Measurements from ENCODE around the gene CCDC88C.

CCDC88C gene

DNA sequence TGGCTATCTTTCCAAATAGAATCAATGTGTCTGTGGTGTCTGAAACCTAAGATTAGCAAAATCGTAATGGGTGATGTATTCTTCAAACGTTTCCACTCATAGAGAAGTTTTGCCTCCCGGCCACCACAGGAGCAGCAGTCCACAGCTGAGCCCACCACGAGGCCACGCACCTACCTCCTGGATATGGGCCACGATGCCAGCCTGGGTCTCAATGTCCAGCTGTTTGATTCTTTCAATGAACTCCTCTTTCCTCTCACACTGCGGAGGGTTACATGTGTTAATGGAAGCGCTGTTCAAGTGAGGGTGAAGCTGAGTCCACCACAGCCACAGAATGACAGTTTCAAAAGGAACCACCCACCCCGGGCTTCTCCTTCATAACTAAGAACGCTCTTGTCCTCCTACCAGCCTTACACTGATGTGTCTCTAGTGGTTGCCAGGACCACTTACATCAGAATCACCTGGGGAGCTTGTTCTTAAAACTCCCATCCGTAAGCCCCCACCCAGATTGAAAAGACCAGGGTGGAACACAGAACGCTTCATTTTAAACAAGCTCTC, 75.3 kb downstream of the CCDC88C start:
- DNase-seq: no peak

DNA sequence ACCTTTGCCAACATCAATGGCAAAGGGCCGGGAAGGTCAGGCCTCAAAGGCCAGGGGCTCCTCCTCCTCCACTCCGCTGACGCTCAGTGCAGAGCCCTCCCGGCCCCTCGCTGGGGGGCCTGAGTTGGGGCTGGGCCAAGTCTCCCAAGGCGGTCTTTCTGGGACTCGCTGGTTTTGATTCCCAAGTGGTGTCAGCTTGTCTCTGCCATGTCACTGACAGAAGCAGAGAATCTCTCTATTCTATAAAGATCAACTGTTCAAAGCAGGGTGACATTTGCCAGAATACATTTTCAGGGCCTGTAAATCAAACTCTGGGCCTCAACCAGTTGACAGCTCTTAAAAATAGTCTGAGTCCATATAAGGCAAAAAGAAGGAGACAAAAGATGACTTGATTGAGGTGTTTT, 75.9 kb downstream of the CCDC88C start:
- no peak for DNase-seq

GRCh38 chr14:91341334-91341733, 76.3 kb downstream of the CCDC88C start:
- no peak for DNase-seq

GRCh38 chr14:91339671-91340369, 77.8 kb downstream of the CCDC88C start:
- no peak for DNase-seq

GRCh38 chr14:91339076-91339475, 78.5 kb downstream of the CCDC88C start:
- DNase-seq: no peak

GRCh38 chr14:91338379-91338778, 79.2 kb downstream of the CCDC88C start:
- DNase-seq: no peak

DNA sequence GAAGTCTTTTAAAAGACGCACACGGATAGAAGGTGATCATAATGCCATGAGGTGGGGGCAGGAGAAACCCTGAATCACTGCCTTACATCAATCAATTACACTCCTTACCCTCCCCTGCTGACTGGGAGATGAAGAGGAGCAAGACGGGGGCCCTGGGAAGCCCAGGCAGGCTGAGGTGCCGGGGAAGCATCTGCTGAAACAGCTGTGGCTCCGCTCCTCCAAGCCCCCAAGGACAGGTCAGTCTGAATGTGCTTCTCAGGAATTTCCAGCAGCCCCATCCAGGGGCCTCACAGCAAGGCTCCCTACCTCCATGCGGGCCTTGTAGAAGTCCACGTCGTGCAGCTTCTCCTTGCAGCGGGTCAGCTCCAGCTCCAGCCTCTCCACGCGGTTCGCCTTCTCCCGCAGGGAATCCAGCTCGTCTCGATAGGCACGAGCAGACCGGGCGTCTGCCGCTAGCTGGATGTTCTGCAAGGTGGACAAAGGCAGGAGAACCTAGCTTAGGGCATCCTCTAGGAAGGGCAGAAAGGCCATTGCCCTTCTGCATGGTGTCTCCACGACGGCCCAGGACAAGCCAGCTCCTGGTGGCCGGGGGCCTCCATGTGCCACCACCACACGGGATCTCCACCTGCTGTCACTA, 79.8 kb downstream of the CCDC88C start:
- no peak for DNase-seq

DNA sequence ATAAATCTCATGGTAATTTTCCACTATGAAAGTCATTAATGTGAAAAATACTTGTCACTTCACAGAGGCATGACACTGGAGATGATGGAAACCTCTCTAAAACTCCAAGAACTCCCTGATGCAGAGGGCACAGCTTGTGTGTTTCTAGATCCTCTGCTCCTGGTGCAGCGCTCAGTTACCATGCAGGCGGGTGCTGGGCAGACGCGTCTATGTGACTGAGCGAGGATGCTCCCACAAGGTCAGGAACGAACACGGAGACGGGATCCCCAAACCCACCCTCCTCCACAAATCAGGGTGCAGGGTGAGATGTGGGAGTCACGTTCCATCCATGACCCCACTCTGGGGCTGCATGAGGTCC, 81.5 kb downstream of the CCDC88C start:
- DNase-seq: no peak

- DNase-seq: no peak
Measured at GRCh38 chr14:91335191-91336092, 82.2 kb downstream of the CCDC88C start.

GRCh38 chr14:91333650-91334039, 84.0 kb downstream of the CCDC88C start:
- no peak for DNase-seq

- no peak for DNase-seq
Measured at GRCh38 chr14:91332986-91333649, 84.5 kb downstream of the CCDC88C start.

DNA sequence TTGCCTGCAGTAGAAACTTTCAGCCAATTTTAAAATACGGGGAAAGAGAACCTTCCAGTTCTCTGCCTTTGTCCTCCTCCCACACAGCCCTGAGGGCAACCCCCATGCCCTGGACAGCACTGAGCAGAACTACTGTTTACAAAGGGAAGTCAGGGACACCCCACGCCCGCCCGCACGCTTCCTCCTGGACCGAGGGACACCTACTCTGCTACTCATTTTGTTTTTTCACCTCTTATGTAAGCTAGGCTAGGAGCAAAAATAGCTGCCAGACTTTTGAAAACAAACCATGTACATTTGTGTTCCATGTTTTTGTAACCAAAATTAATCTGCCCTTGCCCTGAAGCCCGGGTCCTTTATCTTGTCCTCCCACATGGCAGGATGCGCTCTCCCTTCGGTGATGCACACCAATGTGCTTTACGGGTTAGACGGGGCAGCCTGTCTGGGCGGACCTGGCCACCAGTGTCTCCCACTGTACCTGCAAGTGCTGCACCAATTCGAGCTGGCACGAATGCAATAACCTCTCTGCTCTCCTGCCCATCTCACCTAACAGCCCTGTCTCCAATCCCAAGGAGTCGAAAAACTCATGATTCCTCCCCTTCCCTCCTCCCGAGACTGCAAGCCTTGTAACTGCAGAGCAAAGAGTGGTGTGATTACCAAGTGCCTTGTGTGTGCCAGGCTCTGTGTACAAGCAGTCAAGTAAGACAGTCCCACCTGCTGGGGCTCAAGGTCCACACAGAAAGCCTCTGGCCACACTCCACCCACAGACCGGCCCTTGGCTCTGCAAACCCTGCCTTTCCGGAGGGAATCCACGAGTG, 85.2 kb downstream of the CCDC88C start:
- no peak for DNase-seq

DNA sequence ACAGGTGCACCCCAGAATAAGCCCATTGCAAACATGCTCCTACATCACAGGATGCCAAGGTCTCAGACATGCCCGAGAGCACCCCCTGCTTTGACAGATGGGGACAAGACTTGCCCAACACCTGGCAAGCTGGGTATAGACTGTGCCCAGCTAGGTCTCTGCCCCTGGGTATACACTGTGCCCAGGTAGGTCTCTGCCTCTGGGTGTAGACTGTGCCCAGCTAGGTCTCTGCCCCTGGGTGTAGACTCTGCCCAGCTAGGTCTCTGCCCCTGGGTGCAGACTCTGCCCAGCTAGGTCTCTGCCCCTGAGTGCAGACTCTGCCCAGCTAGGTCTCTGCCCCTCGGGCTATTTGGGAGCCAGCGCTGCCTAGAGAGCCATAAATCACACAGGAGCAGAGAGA, 85.9 kb downstream of the CCDC88C start:
- no peak for DNase-seq

DNA sequence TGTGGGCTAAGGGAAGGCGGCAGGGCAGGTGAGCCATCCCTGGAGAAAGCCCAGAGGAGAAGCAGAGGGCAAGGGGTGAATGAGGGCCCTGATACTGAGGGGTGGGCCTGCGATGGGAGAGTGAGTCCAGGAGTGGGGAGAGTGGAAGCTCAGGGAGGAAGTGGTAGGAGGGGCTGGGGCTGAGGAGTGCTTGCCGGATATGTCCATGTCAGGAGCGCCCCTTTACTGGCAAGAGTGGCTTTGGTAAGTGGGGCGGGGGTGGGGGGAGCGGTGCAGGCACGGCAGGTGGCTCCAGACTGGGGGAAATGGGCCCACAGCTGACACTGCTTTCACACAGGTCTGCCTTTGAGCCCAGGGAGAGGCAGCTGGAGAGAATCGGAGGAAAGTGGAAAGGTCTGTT, 86.8 kb downstream of the CCDC88C start:
- no peak for DNase-seq

DNA sequence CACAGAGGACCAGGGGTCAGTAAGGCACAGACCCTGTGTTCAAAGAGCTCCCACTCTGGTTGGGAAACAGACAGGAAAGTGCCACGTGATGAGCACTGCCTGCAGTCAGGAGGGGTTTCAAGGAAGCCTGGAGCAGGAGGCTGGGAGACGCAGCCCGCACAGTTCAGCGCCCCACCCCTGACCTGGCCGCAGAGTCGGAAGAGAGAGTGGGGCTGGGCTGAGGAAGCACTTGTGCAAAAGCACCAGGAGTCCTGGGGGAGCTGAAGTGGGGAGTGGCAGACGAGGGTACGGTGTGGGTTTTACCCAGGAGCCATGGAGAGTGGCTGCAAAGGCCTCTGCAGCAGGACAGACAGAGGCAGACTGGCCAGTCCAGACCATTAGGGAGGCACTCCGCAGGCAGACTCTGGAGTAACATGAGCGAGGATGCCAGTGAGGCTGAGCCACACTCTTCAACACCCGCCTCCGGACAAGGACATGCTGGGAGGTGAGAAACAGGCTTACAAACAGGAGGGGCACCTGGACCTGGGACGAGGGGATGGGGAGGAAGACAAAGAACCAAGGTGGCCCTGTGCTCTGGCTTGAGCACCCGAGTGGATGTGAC, 87.4 kb downstream of the CCDC88C start:
- DNase-seq: no peak

GRCh38 chr14:91329486-91330014, 88.1 kb downstream of the CCDC88C start:
- DNase-seq: no peak

- no peak for DNase-seq
Measured at GRCh38 chr14:91328313-91329050, 89.1 kb downstream of the CCDC88C start.

GRCh38 chr14:91327661-91328312, 89.8 kb downstream of the CCDC88C start:
- DNase-seq: no peak

DNA sequence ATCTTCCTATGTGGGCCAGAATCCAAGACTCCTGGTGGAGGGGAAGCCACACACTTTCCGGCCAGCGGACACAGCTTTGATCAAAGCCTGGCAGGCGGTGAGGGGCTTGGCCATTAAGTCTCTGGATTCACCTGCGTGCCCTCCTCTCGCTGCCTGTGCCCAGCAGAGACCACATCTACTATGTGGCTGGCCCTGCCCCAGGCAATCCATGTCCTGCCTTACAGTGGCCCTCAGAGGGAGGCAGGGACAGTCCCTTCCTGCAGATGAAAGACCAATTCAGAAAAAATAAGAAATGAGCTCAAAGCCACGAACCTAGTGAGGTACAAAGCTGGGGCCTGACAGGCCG, 90.4 kb downstream of the CCDC88C start:
- no peak for DNase-seq
